Measurements from ENCODE around the gene GRWD1. TPM values are rescaled to one million over a fixed set of nuclear protein-coding genes. Genes with fewer than 3 reads are reported as not detected.
"Not testable (repeated sequence)": the region's sequence is repeated elsewhere in the genome, so short reads cannot be mapped to it uniquely, and the experiment has no call there.

The GRWD1 gene
- polyA plus RNA-seq, 4 donors = 22.3 to 33.5 (median 25.9) TPM

DNA sequence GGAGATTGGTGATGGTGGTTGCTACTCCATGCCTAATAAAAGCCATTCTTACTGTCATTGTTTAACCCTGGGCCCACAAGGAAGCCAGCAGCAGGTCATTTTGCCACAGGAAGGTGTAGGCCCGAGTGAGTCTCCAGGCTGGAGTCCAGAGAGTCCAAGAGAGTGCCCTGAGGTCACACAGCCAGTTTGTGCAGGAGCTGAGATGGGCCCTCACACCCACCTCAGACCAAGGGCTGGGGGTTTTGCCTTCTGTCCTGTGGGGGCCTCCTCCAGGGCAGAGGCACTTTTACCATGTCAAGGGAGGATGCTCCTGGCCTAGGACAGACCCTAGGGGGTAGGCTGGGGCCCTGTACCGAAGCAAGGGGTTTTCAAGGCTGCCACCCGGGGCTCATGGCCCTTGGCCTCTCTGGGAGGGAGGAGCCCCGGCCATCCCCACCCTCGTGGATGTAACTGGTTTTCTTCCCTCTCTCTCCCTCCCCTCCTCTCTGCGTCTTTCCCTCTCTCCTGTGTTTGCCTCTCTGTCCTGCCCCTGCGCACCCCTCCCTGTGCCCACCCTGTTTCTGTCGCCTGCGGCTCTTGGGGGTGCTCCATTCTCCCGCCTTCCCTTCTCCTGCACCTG is 31.4 kb downstream of the GRWD1 start:
- DNase-seq (ENCODE audit: low read depth in 4 of 4, low spot score in 3 of 4) = no peak

- no peak for DNase-seq (ENCODE audit: low read depth in 4 of 4, low spot score in 3 of 4)
Measured at GRCh38 chr19:48477698-48478338, 32.0 kb downstream of the GRWD1 start.

- DNase-seq (ENCODE audit: low read depth in 4 of 4, low spot score in 3 of 4) = no peak
Measured at GRCh38 chr19:48478339-48479256, 32.8 kb downstream of the GRWD1 start.

GRCh38 chr19:48479686-48480085 is 33.9 kb downstream of the GRWD1 start:
- DNase-seq (ENCODE audit: low read depth in 4 of 4, low spot score in 3 of 4) = no peak

DNA sequence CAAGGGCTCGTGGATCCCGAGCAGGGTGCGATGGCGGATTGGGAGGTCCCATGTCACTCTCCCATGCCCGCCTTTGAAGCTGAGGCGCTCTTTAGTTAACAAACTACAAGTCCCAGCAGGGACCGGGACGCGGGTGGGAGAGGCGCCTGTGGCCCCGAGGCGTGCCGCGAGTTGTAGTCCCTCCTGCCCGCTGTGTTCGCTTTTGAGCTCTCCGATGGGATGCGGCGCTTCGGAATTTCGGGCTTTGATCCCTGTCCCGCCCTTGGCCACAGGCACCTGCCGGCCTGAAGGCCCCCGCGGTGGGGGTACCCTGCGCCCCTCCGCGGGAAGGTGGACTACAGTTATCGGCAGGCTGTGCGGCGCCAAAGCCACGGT is 34.4 kb downstream of the GRWD1 start:
- DNase-seq (ENCODE audit: low read depth in 4 of 4, low spot score in 3 of 4) = no peak

- DNase-seq (ENCODE audit: low read depth in 4 of 4, low spot score in 3 of 4) = no peak
Measured at GRCh38 chr19:48480558-48481500, 35.0 kb downstream of the GRWD1 start.

DNA sequence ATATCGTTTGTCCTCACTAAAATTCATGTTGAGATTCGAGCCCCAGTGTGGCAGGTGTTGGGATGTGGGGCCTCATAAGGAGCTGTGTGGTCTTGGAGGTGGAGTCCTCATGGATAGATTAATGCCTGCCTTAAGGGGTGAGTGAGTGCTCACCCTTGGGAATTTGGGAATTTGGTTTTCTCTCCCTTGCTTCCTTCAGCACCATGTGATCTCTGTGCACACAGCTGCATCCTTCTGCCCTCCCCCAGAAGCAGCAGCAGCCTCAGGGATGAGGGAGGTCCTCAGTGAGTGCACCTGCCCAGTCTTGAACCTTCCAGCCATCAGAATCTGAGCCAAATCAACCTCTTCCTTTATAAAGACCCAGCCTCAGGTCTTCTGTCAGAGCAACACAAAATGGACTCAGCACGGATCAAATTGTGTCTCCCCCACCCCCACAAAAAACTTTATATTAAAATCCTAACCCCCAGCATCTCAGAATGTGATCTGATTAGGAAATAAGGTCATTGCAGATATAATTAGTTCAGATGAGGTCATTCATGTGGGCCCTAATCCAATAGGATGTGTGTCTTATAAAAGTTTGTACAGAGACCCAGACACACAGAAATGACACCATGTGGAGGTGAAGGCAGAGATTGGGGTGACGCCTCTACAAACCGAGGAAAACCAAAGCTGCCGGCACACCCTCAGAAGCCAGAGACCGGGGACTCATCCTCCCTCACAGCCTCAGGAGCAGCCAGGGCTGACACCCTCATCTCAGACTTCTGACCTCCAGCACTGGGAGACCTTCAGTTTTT is 36.3 kb downstream of the GRWD1 start:
- DNase-seq (ENCODE audit: low read depth in 4 of 4, low spot score in 3 of 4) = no peak

DNA sequence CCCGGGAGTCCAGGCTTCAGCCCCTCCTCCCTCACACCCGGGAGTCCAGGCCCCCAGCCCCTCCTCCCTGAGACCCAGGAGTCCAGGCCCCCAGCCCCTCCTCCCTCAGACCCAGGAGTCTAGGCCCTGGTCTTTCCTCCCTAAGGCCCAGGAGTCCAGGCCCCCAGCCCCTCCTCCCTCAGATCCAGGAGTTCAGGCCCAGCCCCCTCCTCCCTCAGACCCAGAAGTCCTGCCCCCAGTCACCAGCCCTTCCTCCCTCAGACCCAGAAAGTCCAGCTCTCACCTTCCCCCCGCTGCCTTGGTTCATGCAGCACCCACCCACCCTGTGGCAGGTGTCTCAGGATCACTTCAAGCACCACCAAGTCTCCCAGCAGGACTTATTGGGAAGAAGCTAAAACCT is 37.5 kb downstream of the GRWD1 start:
- DNase-seq (ENCODE audit: low read depth in 4 of 4, low spot score in 3 of 4) = no peak

- DNase-seq (ENCODE audit: low read depth in 4 of 4, low spot score in 3 of 4) = no peak
Measured at GRCh38 chr19:48484247-48484893, 38.6 kb downstream of the GRWD1 start.

DNA sequence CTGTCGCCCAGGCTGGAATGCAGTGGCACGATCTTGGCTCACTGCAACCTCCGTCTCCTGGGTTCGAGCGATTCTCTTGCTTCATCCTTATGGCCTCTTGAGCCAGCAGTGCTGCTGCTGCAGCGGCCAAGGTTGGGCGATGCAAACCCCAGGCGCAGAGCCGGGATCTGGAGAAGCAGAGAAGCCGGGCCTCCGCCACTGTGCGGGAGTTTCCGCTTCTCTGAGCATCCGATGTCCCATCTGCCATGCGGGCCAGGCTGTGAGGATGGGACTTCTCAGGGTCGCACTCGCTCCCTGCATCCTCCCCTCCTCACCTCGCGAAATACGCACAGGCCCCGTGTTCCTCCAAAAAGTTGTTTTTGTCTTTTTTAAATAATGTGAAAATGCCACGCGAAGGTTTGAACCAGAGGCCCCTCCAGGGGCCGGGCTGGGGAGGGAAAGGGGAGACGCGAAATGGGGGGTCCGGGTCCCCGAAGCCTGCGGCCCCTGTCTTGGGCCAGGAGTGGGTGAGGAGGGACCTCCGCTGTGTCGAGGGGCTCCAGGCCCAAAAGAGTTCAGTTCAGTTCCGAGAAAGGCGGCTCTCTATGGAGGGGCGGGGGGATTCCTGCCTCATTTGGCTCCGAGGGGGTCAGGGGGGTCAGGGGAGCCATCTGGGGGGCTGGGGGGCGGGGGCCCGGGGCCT is 39.3 kb downstream of the GRWD1 start:
- DNase-seq (ENCODE audit: low read depth in 4 of 4, low spot score in 3 of 4) = no peak

DNA sequence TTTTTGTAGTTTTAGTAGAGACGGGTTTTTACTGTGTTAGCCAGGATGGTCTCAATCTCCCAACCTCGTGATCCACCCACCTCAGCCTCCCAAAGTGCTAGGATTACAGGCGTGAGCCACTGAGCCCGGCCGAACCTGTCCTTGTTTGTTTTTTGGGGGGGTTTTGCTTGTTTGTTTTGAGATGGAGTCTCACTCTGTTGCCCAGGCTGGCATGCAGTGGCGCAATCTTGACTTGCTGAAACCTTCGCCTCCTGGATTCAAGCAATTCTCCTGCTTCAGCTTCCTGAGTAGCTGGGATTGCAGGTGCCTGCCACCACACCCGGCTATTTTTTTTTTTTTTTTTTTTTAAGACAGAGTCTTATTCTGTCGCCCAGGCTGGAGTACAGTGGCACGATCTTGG is 40.9 kb downstream of the GRWD1 start:
- not testable (repeated sequence) for DNase-seq (ENCODE audit: low read depth in 4 of 4, low spot score in 3 of 4)

DNA sequence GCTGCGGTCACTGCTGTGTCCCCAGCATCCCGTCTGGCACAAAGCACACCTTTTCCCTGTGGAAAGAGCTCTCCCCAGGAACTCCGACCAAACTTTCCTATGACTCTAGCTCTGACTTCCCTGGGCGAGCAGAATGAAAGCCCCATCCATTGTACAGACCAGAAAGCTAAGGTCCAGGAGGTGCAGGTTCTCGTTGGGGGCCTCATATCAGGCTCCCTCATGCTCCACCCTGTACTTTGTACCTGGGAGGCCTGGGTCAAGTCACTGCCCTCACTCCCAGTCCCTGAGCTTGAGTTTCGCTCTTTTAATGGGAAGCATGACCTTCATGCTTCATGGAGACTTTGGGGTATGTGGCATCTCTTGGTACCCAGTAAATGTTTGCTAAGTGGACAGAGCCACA is 41.8 kb downstream of the GRWD1 start:
- no peak for DNase-seq (ENCODE audit: low read depth in 4 of 4, low spot score in 3 of 4)

DNA sequence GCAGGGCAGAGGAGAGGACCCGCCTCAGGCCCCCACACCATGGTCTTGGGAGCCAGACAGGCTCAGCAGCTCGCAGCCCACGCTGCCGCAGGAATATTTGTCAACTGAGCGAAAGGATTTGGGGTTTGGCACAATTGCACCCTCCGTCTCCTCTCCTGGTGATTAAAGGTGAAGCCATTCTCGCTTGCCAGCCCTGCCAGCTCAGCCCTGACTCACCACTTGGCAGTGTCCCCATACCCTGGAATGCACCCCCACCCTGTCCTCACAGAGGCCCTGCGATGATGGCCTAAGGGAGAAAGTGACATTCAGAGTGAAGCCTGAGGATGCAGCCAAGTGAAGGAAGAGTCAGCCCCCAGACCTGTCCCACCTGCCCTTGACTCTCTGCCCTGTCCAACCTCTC is 42.2 kb downstream of the GRWD1 start:
- DNase-seq (ENCODE audit: low read depth in 4 of 4, low spot score in 3 of 4) = no peak

DNA sequence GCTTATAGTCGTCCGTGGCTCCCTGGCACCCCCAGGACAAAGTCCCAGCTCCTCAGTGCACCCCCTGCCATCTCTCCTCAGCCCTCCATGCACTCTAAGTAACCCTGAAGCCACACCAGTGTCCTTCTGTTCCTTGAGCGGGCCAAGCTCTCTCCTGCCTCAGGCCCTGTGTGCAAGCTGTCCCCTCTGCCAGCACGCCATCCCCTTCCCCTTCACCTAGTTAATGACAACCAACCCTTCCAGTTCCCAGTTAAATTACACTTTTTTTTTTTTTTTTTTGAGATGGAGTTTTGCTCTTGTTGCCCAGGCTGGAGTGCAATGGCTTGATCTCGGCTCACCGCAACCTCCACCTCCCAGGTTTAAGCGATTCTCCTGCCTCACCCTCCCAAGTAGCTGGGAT is 42.7 kb downstream of the GRWD1 start:
- not testable (repeated sequence) for DNase-seq (ENCODE audit: low read depth in 4 of 4, low spot score in 3 of 4)

- no peak for DNase-seq (ENCODE audit: low read depth in 4 of 4, low spot score in 3 of 4)
Measured at GRCh38 chr19:48489608-48490216, 43.9 kb downstream of the GRWD1 start.

GRCh38 chr19:48490981-48491792 is 45.4 kb downstream of the GRWD1 start:
- DNase-seq (ENCODE audit: low read depth in 4 of 4, low spot score in 3 of 4) = no peak

DNA sequence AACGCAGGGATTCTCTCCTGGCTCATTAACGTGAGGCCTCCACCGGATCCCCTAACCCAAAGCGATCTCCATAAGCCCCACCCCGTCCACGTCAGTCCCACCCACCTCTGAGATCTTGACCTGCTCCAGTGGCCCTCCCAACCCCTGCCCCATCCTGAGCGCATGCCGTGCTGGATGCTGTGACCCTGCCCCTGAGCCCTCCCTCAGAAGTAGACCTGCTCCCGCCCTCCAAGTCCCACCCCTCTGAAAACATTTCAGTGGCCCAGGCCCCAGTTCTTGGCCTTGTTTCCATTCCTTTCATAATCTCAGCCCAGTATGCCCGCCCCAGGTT is 46.0 kb downstream of the GRWD1 start:
- no peak for DNase-seq (ENCODE audit: low read depth in 4 of 4, low spot score in 3 of 4)

Data from right renal pelvis (tissue), 4 donors.